Kasumi-1 (cell line): ENCODE results near the gene CREBRF.
"Not testable (repeated sequence)": the region's sequence is repeated elsewhere in the genome, so short reads cannot be mapped to it uniquely, and the experiment has no call there.

Source experiments
- DNase-seq, 2 experiments: peaks; one replicate each; lab custom pipeline; 2025; lab: John Stamatoyannopoulos, UW

The CREBRF gene, protein sequence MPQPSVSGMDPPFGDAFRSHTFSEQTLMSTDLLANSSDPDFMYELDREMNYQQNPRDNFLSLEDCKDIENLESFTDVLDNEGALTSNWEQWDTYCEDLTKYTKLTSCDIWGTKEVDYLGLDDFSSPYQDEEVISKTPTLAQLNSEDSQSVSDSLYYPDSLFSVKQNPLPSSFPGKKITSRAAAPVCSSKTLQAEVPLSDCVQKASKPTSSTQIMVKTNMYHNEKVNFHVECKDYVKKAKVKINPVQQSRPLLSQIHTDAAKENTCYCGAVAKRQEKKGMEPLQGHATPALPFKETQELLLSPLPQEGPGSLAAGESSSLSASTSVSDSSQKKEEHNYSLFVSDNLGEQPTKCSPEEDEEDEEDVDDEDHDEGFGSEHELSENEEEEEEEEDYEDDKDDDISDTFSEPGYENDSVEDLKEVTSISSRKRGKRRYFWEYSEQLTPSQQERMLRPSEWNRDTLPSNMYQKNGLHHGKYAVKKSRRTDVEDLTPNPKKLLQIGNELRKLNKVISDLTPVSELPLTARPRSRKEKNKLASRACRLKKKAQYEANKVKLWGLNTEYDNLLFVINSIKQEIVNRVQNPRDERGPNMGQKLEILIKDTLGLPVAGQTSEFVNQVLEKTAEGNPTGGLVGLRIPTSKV

GRCh38 chr5:173055983-173056782, at the start of gene CREBRF:
TSS of gene CREBRF (plus strand) at chr5:173056352. CDS start at chr5:173080776, 24,424 bp downstream.
- DNase-seq = peak; percentile 94 to 95

GRCh38 chr5:173010021-173010420, 46.1 kb upstream of the CREBRF start:
- DNase-seq = no peak

GRCh38 chr5:173010547-173011464, 45.3 kb upstream of the CREBRF start:
- no peak for DNase-seq

GRCh38 chr5:173011566-173011965, 44.6 kb upstream of the CREBRF start:
- no peak for DNase-seq

GRCh38 chr5:173012882-173013281, 43.3 kb upstream of the CREBRF start:
- no peak for DNase-seq

DNA sequence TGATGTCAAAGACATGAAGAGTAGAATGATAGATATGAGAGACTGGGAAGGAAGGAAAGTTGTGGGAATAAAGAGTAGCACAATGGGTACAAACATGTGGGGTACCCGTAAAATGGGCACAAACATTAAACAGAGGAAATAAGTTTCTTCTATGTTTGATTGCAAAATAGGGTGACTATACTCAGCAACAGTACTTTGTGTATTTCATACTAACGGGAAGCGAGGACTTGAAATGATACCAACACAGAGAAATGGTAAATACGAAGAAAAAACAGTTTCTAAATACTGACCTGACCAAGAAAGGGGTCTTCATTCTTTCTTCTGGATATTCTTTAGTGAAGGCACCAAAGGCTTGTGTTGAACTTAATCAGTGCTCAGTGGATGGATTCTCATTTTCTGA, 41.5 kb upstream of the CREBRF start:
- no peak for DNase-seq

- DNase-seq = no peak
Measured at GRCh38 chr5:173015192-173015591, 41.0 kb upstream of the CREBRF start.

GRCh38 chr5:173015598-173016455, 40.3 kb upstream of the CREBRF start:
- no peak for DNase-seq

GRCh38 chr5:173016598-173017046, 39.5 kb upstream of the CREBRF start:
- peak; percentile 13 to 20 for DNase-seq

- DNase-seq = not testable (repeated sequence)
Measured at GRCh38 chr5:173017087-173017486, 39.1 kb upstream of the CREBRF start.

GRCh38 chr5:173018358-173018757, 37.8 kb upstream of the CREBRF start:
- DNase-seq = no peak

DNA sequence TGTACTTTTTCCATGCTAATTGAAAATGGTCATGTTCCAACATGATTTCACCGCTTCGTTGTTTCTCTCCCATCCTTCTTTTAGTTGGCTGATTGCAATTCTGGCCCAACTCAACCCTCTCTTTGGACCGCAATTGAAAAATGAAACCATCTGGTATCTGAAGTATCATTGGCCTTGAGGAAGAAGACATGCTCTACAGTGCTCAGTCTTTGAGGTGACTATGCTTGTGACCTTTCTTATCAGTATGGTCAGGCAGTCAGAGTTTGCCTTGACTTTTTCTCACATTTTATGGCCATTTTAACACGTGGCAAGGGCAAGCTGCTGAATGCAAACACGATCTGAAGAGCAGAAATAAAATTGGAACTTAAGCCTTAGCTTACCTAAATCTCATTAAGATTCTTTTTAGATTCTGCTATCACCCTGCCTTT, 36.0 kb upstream of the CREBRF start:
- DNase-seq = no peak

DNA sequence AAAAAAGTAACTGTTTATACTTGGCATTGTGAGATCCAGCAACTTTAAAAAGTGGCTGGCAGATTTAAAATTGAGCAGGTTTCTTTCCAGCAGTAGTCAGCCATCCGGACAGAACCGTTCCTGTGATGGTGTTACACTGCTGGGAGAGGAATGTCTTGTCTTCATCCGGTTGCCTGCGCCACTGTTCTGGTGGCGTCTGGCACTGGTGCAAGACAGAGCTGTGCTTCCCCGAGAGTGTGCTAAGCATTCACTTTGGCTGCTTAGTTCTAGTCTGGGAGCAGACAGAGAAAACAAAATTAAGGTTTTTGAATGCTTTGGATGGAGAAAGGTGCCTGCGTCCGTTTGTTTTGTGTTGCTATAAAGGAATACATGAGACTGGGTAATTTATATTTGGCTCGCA, 35.5 kb upstream of the CREBRF start:
- DNase-seq = no peak

DNA sequence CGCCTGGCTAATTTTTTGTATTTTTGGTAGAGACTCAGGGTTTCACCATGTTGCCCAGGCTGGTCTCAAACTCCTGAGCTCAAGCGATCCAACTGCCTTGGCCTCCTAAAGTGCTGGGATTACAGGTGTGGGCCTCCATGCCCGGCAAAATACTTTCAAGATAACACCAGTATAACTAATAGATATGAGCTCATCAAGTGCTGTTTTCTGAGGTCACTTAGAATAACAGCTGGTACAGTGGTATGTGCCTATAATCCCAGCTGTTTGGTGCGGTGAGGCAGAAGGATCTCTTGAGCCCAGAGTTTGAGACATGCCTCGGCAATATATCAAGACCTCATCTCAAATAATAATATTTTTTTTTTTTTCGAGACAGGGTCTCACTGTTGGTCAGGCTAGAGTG, 30.5 kb upstream of the CREBRF start:
- no peak for DNase-seq

DNA sequence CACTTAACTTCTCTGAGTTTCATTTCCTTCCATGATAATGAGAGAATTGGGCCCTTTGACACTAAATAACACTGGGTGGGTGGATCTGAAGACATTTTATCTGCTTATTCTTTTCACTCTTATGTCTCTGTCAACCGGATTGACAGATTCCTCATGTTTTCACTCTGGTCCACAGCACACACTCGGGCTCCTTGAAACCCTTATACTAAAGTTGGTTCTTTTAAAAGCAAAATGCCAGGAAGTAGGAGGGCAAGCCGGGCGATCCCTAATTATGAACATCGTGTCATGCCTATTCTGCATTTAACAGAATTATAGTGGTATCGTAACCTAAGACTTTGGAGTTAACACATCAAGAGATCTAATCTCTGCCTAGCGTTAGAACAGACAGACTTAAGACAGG, 28.2 kb upstream of the CREBRF start:
- no peak for DNase-seq

DNA sequence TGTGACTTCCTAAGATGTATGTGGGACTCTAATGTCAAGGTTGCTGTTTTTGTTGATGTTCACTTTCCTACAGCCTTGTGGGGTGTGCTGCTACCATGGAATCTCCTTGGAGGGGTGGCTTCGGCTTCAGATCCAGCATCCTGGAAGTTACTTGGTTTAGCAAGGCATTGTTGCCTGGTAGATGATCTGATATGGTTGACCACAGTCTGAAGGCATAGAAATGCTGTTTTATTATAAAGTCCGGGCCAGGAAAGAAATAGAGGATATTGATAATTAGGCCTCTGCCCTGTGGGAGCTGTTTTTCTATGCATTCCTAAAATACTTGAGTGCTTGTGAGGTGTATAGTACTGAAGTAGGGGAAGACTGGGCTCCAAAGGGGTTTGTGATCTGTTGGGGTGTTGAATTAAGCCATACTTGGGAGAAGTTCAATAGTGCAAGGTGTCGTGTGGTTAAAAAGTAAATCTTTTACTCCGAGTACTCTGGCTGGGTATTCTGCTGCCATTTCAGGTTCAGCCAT, 27.3 kb upstream of the CREBRF start:
- DNase-seq = no peak

- DNase-seq = peak; percentile 8 to 20
Measured at GRCh38 chr5:173029499-173029921, 26.6 kb upstream of the CREBRF start.

- DNase-seq = not testable (repeated sequence)
Measured at GRCh38 chr5:173032096-173032495, 24.1 kb upstream of the CREBRF start.

DNA sequence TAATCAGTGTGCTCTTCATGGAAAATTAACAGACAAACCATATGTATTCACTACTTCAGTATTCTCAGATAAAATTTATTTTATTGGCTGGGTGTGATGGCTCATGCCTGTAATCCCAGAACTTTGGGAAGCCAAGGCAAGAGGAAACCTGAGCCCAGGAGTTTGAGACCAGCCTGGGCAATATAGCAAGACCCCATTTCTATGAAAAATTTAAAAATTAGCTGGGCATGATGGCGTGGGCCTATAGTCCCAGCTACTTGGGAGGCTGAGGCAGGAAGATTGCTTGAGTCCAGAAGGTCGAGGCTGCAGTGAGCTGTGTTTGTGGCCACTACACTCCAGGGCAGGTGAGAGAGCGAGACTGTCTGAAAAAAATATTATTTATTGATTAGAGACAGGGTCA, 23.4 kb upstream of the CREBRF start:
- DNase-seq = no peak

GRCh38 chr5:173033923-173034322, 22.2 kb upstream of the CREBRF start:
- DNase-seq = no peak
